H1 (cell line): ENCODE measurements around the gene STX7. TPM values are rescaled to one million over a fixed set of nuclear protein-coding genes. Genes with fewer than 3 reads are reported as not detected.

Source experiments
- CTCF ChIA-PET: fragments of 300-600 bp; sonication (Branson Sonifier 250); formaldehyde crosslinking; loops from one replicate; lab custom pipeline; 2021; ENCODE audit not compliant: partially characterized antibody; lab: Charles Lee
- POLR2A ChIA-PET: fragments of 300-600 bp; sonication (Branson Sonifier 250); formaldehyde crosslinking; loops from one replicate; lab custom pipeline; 2021; ENCODE audit warnings: inconsistent platforms; ENCODE audit not compliant: partially characterized antibody; lab: Charles Lee
- DNase-seq, 2 experiments: peaks; one replicate each; pipeline versions ENCODE4 v3.0.0 to v3.0.0-alpha.2; 2010 to 2022; ENCODE audit warnings: low spot score in 2 of 2, low read depth in 1 of 2, mixed read lengths in 1 of 2
- FAIRE-seq: peaks from 2 replicates; lab custom pipeline; 2011; peaks lifted over from hg19 to GRCh38; lab: Jason Lieb, UNC
- H2AFZ ChIP-seq: 2 replicates; pipeline ENCODE4 v1.8.1; 2012; ENCODE audit warnings: low read length, inconsistent platforms
- H2AK5ac ChIP-seq: 2 replicates; pipeline ENCODE4 v1.6.1; 2013; ENCODE audit warnings: low read depth, low read length
- H2BK120ac ChIP-seq: replicated peaks from 2 replicates; pipeline ENCODE3; 2013; ENCODE audit warnings: low read depth, low read length, inconsistent platforms
- H2BK12ac ChIP-seq: 2 replicates; pipeline ENCODE4 v1.6.1; 2013; ENCODE audit warnings: low read depth, low read length
- H2BK15ac ChIP-seq: 2 replicates; pipeline ENCODE4 v1.6.1; 2013; ENCODE audit warnings: low read length
- H2BK20ac ChIP-seq: 2 replicates; pipeline ENCODE4 v1.6.1; 2013; ENCODE audit warnings: low read length
- H2BK5ac ChIP-seq: 2 replicates; pipeline ENCODE4 v1.6.1; 2013; ENCODE audit warnings: low read depth, low read length
- H3K14ac ChIP-seq: 2 replicates; pipeline ENCODE4 v1.6.1; 2013; ENCODE audit warnings: inconsistent platforms; ENCODE audit not compliant: insufficient read length
- H3K18ac ChIP-seq: 2 replicates; pipeline ENCODE4 v1.6.1; 2013; ENCODE audit warnings: low read length; ENCODE audit errors: extremely low read depth
- H3K23ac ChIP-seq: 2 replicates; pipeline ENCODE4 v1.6.1; 2013; ENCODE audit warnings: inconsistent platforms; ENCODE audit not compliant: insufficient read length
- H3K23me2 ChIP-seq: 2 replicates; pipeline ENCODE4 v1.6.1; 2013; ENCODE audit warnings: low read depth, low read length
- H3K27ac ChIP-seq: 2 replicates; pipeline ENCODE4 v1.6.1; 2011; ENCODE audit warnings: low read depth, low read length, inconsistent platforms
- H3K27me3 ChIP-seq, 4 experiments: replicated peaks in 1 of 4; 1 replicate in 1 of 4; 2 replicates in 3 of 4; pipeline versions ENCODE4 v1.6.1 to v1.8.1; 2011 to 2013; ENCODE audit warnings: low read length in 3 of 4, mild to moderate bottlenecking in 3 of 4, inconsistent platforms in 2 of 4, mixed read lengths in 2 of 4, moderate library complexity in 1 of 4; ENCODE audit not compliant: control insufficient read depth in 3 of 4, insufficient read depth in 3 of 4; ENCODE audit errors: extremely low read depth in 1 of 4
- H3K36me3 ChIP-seq, 4 experiments: 2 replicates each; pipeline versions ENCODE4 v1.6.1 to v1.8.1; 2011 to 2013; ENCODE audit warnings: mild to moderate bottlenecking in 4 of 4, low read length in 3 of 4, moderate library complexity in 2 of 4, control low read depth in 1 of 4, inconsistent platforms in 1 of 4; ENCODE audit not compliant: insufficient read depth in 4 of 4, control insufficient read depth in 2 of 4
- H3K4ac ChIP-seq: replicated peaks from 2 replicates; pipeline ENCODE3; 2013; ENCODE audit warnings: low read length, low read depth, mixed read lengths, inconsistent platforms; ENCODE audit not compliant: insufficient read length
- H3K4me1 ChIP-seq, 4 experiments: replicated peaks in 1 of 4; 1 replicate in 1 of 4; 2 replicates in 3 of 4; pipeline versions ENCODE4 v1.6.1 to v1.8.1; 2011 to 2013; ENCODE audit warnings: low read length in 3 of 4, inconsistent platforms in 2 of 4, mixed read lengths in 1 of 4; ENCODE audit not compliant: insufficient read depth in 4 of 4, control insufficient read depth in 3 of 4
- H3K4me2 ChIP-seq, 2 experiments: 2 replicates each; pipeline versions ENCODE4 v1.6.1 to v1.8.1; 2011 to 2013; ENCODE audit warnings: low read depth in 2 of 2, low read length in 2 of 2, control low read depth in 1 of 2, inconsistent platforms in 1 of 2, mild to moderate bottlenecking in 1 of 2; ENCODE audit not compliant: insufficient read depth in 1 of 2
- H3K4me3 ChIP-seq, 4 experiments: fragments of 200-600, 300-600 bp in 1 of 4; sonication (generic), shearing (Covaris generic), sonication (Bioruptor Twin) in 1 of 4; 2 replicates each; pipeline versions ENCODE4 v1.5.1 to v1.8.1; 2011 to 2016; ENCODE audit warnings: low read length in 4 of 4, low read depth in 3 of 4, control low read depth in 2 of 4, inconsistent platforms in 2 of 4, mild to moderate bottlenecking in 2 of 4, mixed read lengths in 1 of 4, moderate library complexity in 1 of 4; ENCODE audit not compliant: insufficient read depth in 2 of 4; ENCODE audit errors: extremely low read depth in 1 of 4
- H3K56ac ChIP-seq: replicated peaks from 2 replicates; pipeline ENCODE3; 2013; ENCODE audit warnings: low read depth, mild to moderate bottlenecking, mixed read lengths, low read length, inconsistent platforms; ENCODE audit not compliant: insufficient read length
- H3K79me1 ChIP-seq: 2 replicates; pipeline ENCODE4 v1.6.1; 2013; ENCODE audit warnings: low read depth, low read length, control low read depth
- H3K79me2 ChIP-seq, 2 experiments: 2 replicates each; pipeline versions ENCODE4 v1.6.1 to v1.8.1; 2012 to 2013; ENCODE audit warnings: low read length in 2 of 2, mild to moderate bottlenecking in 2 of 2, inconsistent platforms in 1 of 2; ENCODE audit not compliant: insufficient read depth in 2 of 2, control insufficient read depth in 1 of 2
- H3K9ac ChIP-seq, 4 experiments: replicated peaks in 1 of 4; 1 replicate in 1 of 4; 2 replicates in 3 of 4; pipeline versions ENCODE4 v1.6.1 to v1.8.1; 2011 to 2013; ENCODE audit warnings: low read depth in 3 of 4, low read length in 3 of 4, control low read depth in 2 of 4, mild to moderate bottlenecking in 2 of 4, moderate library complexity in 2 of 4, inconsistent platforms in 1 of 4; ENCODE audit errors: extremely low read depth in 1 of 4
- H3K9me3 ChIP-seq, 2 experiments: 2 replicates each; pipeline versions ENCODE4 v1.6.1 to v1.8.1; 2012 to 2013; ENCODE audit warnings: mild to moderate bottlenecking in 2 of 2, moderate library complexity in 2 of 2, control low read depth in 1 of 2, inconsistent platforms in 1 of 2, low read depth in 1 of 2, low read length in 1 of 2, mixed read lengths in 1 of 2; ENCODE audit not compliant: insufficient read depth in 2 of 2
- H4K20me1 ChIP-seq, 2 experiments: replicated peaks in 1 of 2; 2 replicates each; pipeline versions ENCODE3 to v1.8.1; 2011 to 2013; ENCODE audit warnings: inconsistent platforms in 2 of 2, low read length in 2 of 2, mild to moderate bottlenecking in 1 of 2; ENCODE audit not compliant: insufficient read depth in 2 of 2, control insufficient read depth in 1 of 2
- H4K5ac ChIP-seq: 2 replicates; pipeline ENCODE4 v1.6.1; 2013; ENCODE audit warnings: low read length, low read depth, mixed read lengths, inconsistent platforms; ENCODE audit not compliant: insufficient read length
- H4K8ac ChIP-seq: 2 replicates; pipeline ENCODE4 v1.8.0; 2013; ENCODE audit warnings: mild to moderate bottlenecking, moderate library complexity, low read length, inconsistent platforms; ENCODE audit not compliant: insufficient read depth; ENCODE audit errors: extremely low read depth
- H4K91ac ChIP-seq: replicated peaks from 2 replicates; pipeline ENCODE3; 2013; ENCODE audit warnings: low read length, mixed read lengths, inconsistent platforms; ENCODE audit not compliant: insufficient read length
- CREB1 ChIP-seq: IDR thresholded peaks from 2 replicates; pipeline ENCODE4 v1.6.1; 2012; ENCODE audit warnings: inconsistent platforms
- EP300 ChIP-seq, 2 experiments: IDR thresholded peaks; 1 replicate in 1 of 2; 2 replicates in 1 of 2; pipeline ENCODE4 v1.6.1; 2011 to 2012; ENCODE audit warnings: low read depth in 2 of 2, low read length in 2 of 2, mild to moderate bottlenecking in 2 of 2, borderline replicate concordance in 1 of 2, inconsistent platforms in 1 of 2, moderate library complexity in 1 of 2
- SIRT6 ChIP-seq: IDR thresholded peaks from one replicate; pipeline ENCODE4 v1.7.1; 2012; ENCODE audit warnings: low read length, inconsistent platforms
- SP1 ChIP-seq: IDR thresholded peaks from 2 replicates; pipeline ENCODE4 v1.6.1; 2011; ENCODE audit warnings: low read depth, low read length
- TAF1 ChIP-seq: IDR thresholded peaks from 2 replicates; pipeline ENCODE4 v1.6.1; 2011; ENCODE audit warnings: mild to moderate bottlenecking, low read depth, low read length
- USF2 ChIP-seq: IDR thresholded peaks from 2 replicates; pipeline ENCODE4 v1.6.1; 2011; ENCODE audit warnings: low read length, improper control_type of control experiment
- WGBS, 2 experiments: shearing (Covaris generic) in 1 of 2; methylation state at CpG; one replicate each; pipeline versions ENCODE4 v1.1.6 to v1.1.7; 2013 to 2015; ENCODE audit warnings: low lambda C conversion rate in 2 of 2, mixed read lengths in 2 of 2, inconsistent platforms in 1 of 2, low coverage in 1 of 2, missing lambda C conversion rate in 1 of 2; ENCODE audit not compliant: insufficient replicate concordance in 2 of 2, insufficient coverage in 1 of 2, insufficient read length in 1 of 2; ENCODE audit errors: extremely low coverage in 1 of 2, missing lambda C conversion rate in 1 of 2; 5-methylcytosine and 5-hydroxymethylcytosine counted together
- polyA plus RNA-seq, 7 experiments: library from polyadenylated mRNA; depleted of rRNA in 3 of 7; stranded (reverse) in 5 of 7; unstranded in 2 of 7; fragments of >200 nt in 5 of 7; fragments of 200-250 nt in 2 of 7; gene quantifications; 1 replicate in 5 of 7; 2 replicates in 1 of 7; 4 replicates in 1 of 7; pipeline versions ENCODE4 v1.2.1 to v1.2.3, GENCODE V29; 2011 to 2013; ENCODE audit warnings: missing spikeins in 2 of 7, mixed read lengths in 2 of 7
- total RNA-seq: library from RNA; stranded (reverse); fragmentation: NEBNext Ultra II Directional; extraction: Animal tissue kit (Norgen Biotek cat#: 25700); gene quantifications from 2 replicates; pipeline ENCODE4 v1.2.1, GENCODE V29; 2021
- TF ChIP-seq, protein P1 (sequence below), 3 experiments: IDR thresholded peaks; 1 replicate in 2 of 3; 2 replicates in 1 of 3; pipeline versions ENCODE4 v1.5.1 to v1.6.1; 2011; ENCODE audit warnings: low read length in 3 of 3, mild to moderate bottlenecking in 3 of 3, inconsistent platforms in 2 of 3, low read depth in 1 of 3, moderate library complexity in 1 of 3; ENCODE audit not compliant: insufficient read depth in 1 of 3; ENCODE audit errors: control extremely low read depth in 1 of 3
- TF ChIP-seq, protein P2 (sequence below): IDR thresholded peaks from 2 replicates; pipeline ENCODE4 v1.6.1; 2012; ENCODE audit warnings: inconsistent platforms

STX7 gene
- total and polyA plus RNA-seq, 2 of the 8 experiments (the other 6 are each of a cell fraction or from before 2014, with no cell fraction given) = 5.7 to 27.9 TPM

DNA sequence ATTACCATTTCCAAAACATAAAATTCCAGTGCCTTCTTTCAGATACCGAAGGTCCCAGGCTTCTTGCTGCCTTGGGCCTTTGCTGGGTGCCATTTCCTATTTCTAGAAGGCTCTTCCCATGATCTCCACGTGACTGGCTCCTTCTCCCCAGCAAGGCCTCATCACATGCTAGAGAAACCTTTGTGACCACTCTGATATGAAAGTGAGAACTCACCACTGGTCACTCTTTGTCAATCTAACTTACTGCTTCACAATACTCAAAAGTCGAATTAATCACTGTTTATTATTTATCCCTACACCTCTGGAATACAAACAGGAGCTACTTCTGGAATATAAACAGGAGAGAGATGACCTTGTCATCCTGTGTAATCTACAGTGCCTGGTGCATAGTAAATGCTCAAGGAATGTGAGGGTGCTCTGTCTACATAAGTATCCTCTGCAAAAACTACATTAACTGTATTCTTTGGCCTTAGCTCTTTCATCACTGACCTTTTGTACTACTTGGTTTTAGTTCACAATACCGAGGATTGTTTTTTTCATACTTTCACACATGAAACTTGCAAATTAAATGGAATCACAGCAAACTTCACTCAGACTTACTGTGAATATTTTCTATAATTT lies 1.6 kb downstream of the STX7 start:
- Histone ChIP-seq H4K5ac (no peak overlapping the region), H3K14ac (no peak overlapping the region), H3K9ac (no peak overlapping the region), H3K27me3 (no peaks in the 10 kb centered on the region), H2BK15ac (no peak overlapping the region), H2BK5ac (no peak overlapping the region), H3K27ac (no peak overlapping the region), H3K56ac (no peak overlapping the region), H4K8ac (no peak overlapping the region), H4K20me1 (no peaks in the 10 kb centered on the region), H3K18ac (no peak overlapping the region), H2BK120ac (no peak overlapping the region), H2AK5ac (0 out of 2 replicates have a peak overlapping the region, but pooled peaks have one; percentile 16), H4K91ac (no peak overlapping the region), H2BK12ac (no peak overlapping the region), H3K79me2 (peaks cover 0 to 56% of the 10 kb centered on the region in 2 experiments; a peak in 3 of 4 replicates), H3K23ac (no peak overlapping the region), H3K4me2 (peak overlapping the region; percentile 77 to 94), H2BK20ac (no peak overlapping the region), H2AFZ (no peak overlapping the region), H3K23me2 (peaks cover 4% of the 10 kb centered on the region; the same call in 1 of the 2 replicates), H3K4me3 (peak overlapping the region in 1 of 4 experiments; percentile 83; a peak in 3 of 8 replicates), H3K4me1 (peaks cover 0 to 4% (median under 1%) of the 10 kb centered on the region in 4 experiments; a peak in 3 of 7 replicates), H3K36me3 (no peaks in the 10 kb centered on the region), H3K4ac (no peak overlapping the region), H3K79me1 (peaks cover 6% of the 10 kb centered on the region; the same call in 1 of the 2 replicates), H3K9me3 (no peaks in the 10 kb centered on the region)
- DNase-seq = no peak
- FAIRE-seq = no peak
- WGBS, 2 experiments = 82% methylated on average over 4 of the region's 4 CpGs; no CpG with 5 or more reads in 1 of the 2 experiments
- CTCF ChIA-PET = interaction anchor here (0.6 to 2.4 kb wide), 2 partner anchors 21 to 210 kb away, joined by 3 to 5 read pairs; no protein-coding TSS in a partner anchor
- POLR2A ChIA-PET = no interaction called here
- TF ChIP-seq SP1 (no peak), SIRT6 (no peak), EP300 (IDR thresholded peaks at IDR 0.05; ENCODE audit: borderline replicate concordance in 1 of 2, low read depth in 2 of 2, low read length in 2 of 2) (no peak), CREB1 (no peak), USF2 (no peak), TAF1 (no peak)
- TF ChIP-seq, protein P1, sequence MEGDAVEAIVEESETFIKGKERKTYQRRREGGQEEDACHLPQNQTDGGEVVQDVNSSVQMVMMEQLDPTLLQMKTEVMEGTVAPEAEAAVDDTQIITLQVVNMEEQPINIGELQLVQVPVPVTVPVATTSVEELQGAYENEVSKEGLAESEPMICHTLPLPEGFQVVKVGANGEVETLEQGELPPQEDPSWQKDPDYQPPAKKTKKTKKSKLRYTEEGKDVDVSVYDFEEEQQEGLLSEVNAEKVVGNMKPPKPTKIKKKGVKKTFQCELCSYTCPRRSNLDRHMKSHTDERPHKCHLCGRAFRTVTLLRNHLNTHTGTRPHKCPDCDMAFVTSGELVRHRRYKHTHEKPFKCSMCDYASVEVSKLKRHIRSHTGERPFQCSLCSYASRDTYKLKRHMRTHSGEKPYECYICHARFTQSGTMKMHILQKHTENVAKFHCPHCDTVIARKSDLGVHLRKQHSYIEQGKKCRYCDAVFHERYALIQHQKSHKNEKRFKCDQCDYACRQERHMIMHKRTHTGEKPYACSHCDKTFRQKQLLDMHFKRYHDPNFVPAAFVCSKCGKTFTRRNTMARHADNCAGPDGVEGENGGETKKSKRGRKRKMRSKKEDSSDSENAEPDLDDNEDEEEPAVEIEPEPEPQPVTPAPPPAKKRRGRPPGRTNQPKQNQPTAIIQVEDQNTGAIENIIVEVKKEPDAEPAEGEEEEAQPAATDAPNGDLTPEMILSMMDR (IDR thresholded peaks at IDR 0.05; ENCODE audit: control extremely low read depth in 1 of 3, insufficient read depth in 1 of 3, low read depth in 1 of 3, low read length in 3 of 3) = no peak
- TF ChIP-seq, protein P2, sequence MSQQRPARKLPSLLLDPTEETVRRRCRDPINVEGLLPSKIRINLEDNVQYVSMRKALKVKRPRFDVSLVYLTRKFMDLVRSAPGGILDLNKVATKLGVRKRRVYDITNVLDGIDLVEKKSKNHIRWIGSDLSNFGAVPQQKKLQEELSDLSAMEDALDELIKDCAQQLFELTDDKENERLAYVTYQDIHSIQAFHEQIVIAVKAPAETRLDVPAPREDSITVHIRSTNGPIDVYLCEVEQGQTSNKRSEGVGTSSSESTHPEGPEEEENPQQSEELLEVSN = no peak
